Neural crest cell (in vitro differentiated cells): ENCODE data around the gene GLUD1. TPM values are rescaled to one million over a fixed set of nuclear protein-coding genes. Genes with fewer than 3 reads are reported as not detected.

Experiments used
- DNase-seq: peaks from one replicate; pipeline ENCODE4 v3.0.0; 2021; ENCODE audit warnings: low read depth, mixed read lengths, low spot score
- H3K27ac Mint-ChIP-seq: one replicate; pipeline ENCODE4 v1.8.0; 2021; ENCODE audit warnings: mild to moderate bottlenecking, mixed read lengths; ENCODE audit not compliant: unreplicated experiment
- H3K27me3 Mint-ChIP-seq: 2 replicates; pipeline ENCODE4 v1.8.0; 2021; ENCODE audit warnings: low read depth, mild to moderate bottlenecking, mixed read lengths
- H3K36me3 Mint-ChIP-seq: 2 replicates; pipeline ENCODE4 v1.8.0; 2021; ENCODE audit warnings: low read depth, mild to moderate bottlenecking, mixed read lengths
- H3K4me1 Mint-ChIP-seq: 2 replicates; pipeline ENCODE4 v1.8.0; 2021; ENCODE audit warnings: mixed read lengths
- H3K4me3 Mint-ChIP-seq: one replicate; pipeline ENCODE4 v1.8.0; 2021; ENCODE audit warnings: mild to moderate bottlenecking, mixed read lengths
- H3K9me3 Mint-ChIP-seq: 2 replicates; pipeline ENCODE4 v1.8.0; 2021; ENCODE audit warnings: mixed read lengths
- CTCF ChIP-seq: fragments of 200-600 bp; sonication (generic); conservative IDR thresholded peaks from 2 replicates; pipeline ENCODE4 v1.5.0; 2021; ENCODE audit warnings: antibody characterized with exemption, mild to moderate bottlenecking
- total RNA-seq: library from RNA; stranded (reverse); gene quantifications from 2 replicates; pipeline ENCODE4 v1.2.1, GENCODE V29; 2021

GLUD1 gene
- total RNA-seq, 1 donor from 2014 or later = 105 TPM

- H3K4me3 Mint-ChIP-seq = no peak overlapping the region
- no peaks in the 10 kb centered on the region for H3K9me3 Mint-ChIP-seq
- no peaks in the 10 kb centered on the region for H3K27me3 Mint-ChIP-seq
- H3K36me3 Mint-ChIP-seq = peaks cover 18% of the 10 kb centered on the region
- DNase-seq = no peak
- H3K4me1 Mint-ChIP-seq = no peaks in the 10 kb centered on the region
- no peak for TF ChIP-seq CTCF
- H3K27ac Mint-ChIP-seq = no peak overlapping the region
These were observed 28.5 kb downstream of the GLUD1 start for GRCh38 chr10:87066178-87066577.

DNA sequence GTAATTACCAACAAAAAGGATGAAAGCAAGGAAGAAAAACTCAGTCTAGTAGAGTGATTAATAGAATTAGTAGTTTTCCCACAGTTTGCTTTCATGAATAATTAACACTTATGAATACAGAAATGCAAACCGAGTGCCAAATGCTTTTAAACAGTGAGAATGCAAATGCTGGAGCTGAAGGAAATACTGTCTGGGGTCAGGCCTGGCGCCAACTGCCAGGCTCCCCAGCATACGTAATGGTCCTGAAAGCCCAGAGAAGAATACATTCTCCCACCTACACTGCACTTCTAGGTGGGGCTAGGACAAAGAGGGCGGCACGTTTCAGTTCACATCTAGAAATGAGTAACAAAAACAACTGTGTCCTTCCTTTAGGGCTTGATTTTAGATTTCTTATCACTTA lies 30.0 kb downstream of the GLUD1 start:
- H3K27ac Mint-ChIP-seq = no peak overlapping the region
- no peak overlapping the region for H3K4me3 Mint-ChIP-seq
- H3K4me1 Mint-ChIP-seq = no peaks in the 10 kb centered on the region
- no peak for DNase-seq
- H3K9me3 Mint-ChIP-seq = no peaks in the 10 kb centered on the region
- TF ChIP-seq CTCF = no peak
- peaks cover 14% of the 10 kb centered on the region for H3K36me3 Mint-ChIP-seq
- H3K27me3 Mint-ChIP-seq = no peaks in the 10 kb centered on the region

DNA sequence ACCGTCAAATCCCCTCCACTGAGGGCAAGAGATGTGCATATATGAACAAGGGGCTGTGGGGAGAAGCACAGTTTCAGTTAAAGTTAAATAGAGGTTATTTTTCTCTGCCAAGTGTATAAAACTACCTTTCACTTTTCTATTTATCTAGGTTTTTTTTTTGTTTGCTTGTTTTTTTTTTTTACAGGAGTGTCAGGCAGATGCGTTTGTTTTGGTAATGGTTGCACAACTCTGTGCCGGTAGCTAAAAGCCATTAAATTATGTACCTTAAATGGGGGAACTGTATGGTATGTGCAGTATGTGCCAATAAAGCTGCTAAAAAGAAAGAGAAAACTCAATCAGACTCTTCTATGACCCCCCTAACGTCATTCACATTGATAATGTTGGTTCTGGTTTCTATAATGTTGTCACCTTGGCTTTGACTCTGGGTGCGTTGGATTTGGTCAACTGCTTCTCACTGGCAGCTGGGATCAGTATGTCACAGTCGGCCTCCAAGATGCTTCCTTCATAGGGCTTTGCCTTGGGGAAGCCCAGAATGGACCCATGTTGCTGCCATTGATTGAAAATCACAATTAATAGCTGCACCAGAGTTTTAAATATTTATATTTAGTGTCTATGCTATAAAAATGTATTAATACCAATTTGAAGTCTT lies 34.2 kb downstream of the GLUD1 start:
- H3K4me3 Mint-ChIP-seq = no peak overlapping the region
- TF ChIP-seq CTCF = no peak
- H3K36me3 Mint-ChIP-seq = peaks cover 11% of the 10 kb centered on the region
- H3K27ac Mint-ChIP-seq = peak overlapping the region; percentile 39
- no peaks in the 10 kb centered on the region for H3K9me3 Mint-ChIP-seq
- DNase-seq = no peak
- no peaks in the 10 kb centered on the region for H3K4me1 Mint-ChIP-seq
- H3K27me3 Mint-ChIP-seq = no peaks in the 10 kb centered on the region

DNA sequence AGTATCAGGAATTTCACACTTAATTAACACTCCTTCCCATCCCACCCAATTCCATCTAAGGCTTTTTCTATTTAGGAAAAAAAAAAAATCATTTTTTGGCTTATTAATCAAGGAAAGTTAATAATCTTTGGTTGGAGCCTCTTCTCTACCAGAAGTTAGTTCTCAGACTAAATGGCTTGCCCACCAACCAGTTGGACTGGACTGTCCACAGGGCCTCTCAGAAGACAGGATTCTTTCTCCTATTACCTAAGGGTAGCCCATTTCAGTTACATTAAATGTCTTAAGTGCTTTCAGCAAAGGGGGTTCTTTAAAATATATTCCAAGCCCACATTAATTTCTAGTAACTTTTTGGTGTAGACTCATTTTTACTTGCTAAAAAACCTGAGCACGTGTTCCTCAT lies 35.2 kb downstream of the GLUD1 start:
- Mint-ChIP-seq H3K9me3 (no peaks in the 10 kb centered on the region), H3K4me3 (no peak overlapping the region), H3K36me3 (peaks cover 11% of the 10 kb centered on the region)

DNA sequence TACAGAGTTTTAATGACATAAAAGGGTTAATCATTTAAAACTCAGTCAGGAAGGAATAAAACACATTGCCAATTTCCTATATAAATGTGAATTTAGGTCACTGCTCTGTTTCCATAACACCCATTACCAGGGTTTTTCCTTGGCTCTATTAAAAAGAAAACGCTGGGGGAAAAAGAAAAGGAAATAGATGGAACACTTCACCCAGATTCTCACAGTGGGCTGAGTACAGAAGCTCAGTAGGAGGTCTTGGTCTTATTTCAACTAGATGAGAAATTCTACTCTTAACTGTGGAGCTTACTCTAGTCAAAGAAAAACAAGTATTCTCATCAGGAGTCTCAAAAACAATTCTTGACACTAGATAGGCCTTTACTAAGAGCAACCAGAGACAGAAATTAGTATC lies 36.5 kb downstream of the GLUD1 start:
- Mint-ChIP-seq H3K36me3 (peaks cover 7% of the 10 kb centered on the region), H3K27me3 (no peaks in the 10 kb centered on the region), H3K27ac (no peak overlapping the region), H3K4me3 (no peak overlapping the region), H3K4me1 (no peaks in the 10 kb centered on the region), H3K9me3 (no peaks in the 10 kb centered on the region)
- TF ChIP-seq CTCF = no peak
- DNase-seq = no peak

More for the DNA sequence above, 35.2 kb downstream of the GLUD1 start:
- Mint-ChIP-seq H3K27me3 (no peaks in the 10 kb centered on the region), H3K4me1 (no peaks in the 10 kb centered on the region), H3K27ac (no peak overlapping the region)
- no peak for TF ChIP-seq CTCF
- no peak for DNase-seq
